Stimulated activated CD4-positive, alpha-beta T cell treated with anti-CD3 and anti-CD28 coated beads, Interleukin-1b, Interleukin-23, amount 100 ng/mL, for 24 hours (primary cell): ENCODE measurements around the gene ALDH3B2.
A peak's percentile ranks its signal among the peaks of the same experiment; 100 is the strongest.

Experiments
- DNase-seq, 4 experiments: peaks; one replicate each; pipeline ENCODE4 v3.0.0-alpha.2; 2020; ENCODE audit warnings: low read depth in 4 of 4, low spot score in 1 of 4

The ALDH3B2 gene

GRCh38 chr11:67615728-67616430, 58.5 kb downstream of the ALDH3B2 start:
- no peak for DNase-seq

- DNase-seq, result peak in 2 of 4 experiments; percentile 25 to 60
Observed at GRCh38 chr11:67614730-67615714, 59.4 kb downstream of the ALDH3B2 start.

DNA sequence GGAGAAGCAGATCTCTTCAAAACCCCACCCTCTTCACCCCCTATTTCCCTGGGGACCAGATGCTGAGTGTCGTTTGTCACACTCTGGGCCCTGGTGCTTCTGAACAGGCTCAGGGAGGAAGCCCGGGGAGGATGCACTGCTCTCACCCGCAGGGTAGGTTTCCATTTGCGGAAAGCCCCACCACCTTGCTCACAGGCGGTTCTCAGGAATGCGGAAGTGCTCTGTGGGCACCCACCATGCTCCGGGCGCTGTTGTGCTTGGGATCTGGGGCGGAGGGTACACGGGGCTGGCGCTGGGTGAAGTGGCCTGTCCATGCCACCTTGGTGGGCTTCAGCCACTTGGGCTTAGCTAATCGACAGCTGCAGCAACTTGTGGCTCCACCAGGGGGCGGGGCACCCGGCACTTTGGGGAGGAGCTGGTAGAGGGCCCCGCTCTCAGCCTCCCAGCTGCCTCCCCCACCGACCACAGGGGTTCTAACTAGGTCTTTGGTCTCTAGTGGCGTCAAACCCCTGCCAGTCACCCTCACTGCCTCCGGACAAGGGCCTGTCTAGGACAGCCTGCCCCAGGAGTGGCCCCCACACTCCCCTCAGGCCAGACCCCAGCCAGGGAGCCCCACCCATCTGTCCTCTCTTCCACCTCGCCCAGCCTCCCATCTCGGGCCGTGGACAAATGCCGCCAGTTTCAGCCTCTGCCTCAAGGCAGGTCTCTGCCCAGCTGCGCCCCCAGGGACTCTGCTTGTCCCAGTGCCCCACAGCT, 60.3 kb downstream of the ALDH3B2 start:
- peak; percentile 43 to 71 (median 64) for DNase-seq

DNA sequence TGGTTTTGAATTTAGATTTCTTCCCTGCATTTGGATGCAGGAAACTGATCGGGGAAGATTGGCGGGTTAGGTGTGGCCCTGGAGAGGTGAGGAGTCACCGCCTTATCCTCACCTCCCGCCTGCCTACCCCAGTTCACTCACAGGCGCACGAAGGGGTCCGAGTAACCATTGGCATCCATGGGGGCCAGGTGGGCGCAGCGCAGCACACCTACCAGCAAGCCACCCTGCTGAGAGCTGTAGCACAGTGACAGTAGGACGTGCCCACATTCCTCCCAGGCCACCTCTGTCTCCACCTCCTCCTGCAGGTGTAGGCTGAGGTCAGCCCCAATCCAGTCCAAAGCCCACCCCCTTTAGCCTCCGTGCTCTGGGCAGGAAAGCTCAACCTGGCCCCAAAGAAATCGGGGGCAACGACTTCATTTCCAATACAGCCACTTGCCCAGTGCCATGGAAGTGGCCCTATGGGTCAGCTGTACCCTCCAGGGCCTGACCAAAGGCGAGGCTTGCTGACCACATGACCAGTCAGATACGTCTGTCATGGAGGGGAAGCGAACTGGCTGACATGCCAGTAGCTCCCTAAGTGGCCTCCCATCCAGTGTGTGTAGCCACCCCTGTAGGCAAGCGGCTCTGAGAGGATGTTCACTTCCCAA, 61.0 kb downstream of the ALDH3B2 start:
- no peak for DNase-seq

- DNase-seq, result no peak
Observed at GRCh38 chr11:67612751-67613150, 61.7 kb downstream of the ALDH3B2 start.
